Kidney epithelial cell (primary cell): Measurements from ENCODE around the gene IGF2BP1. TPM values are rescaled to one million over a fixed set of nuclear protein-coding genes. Genes with fewer than 3 reads are reported as not detected.

ENCODE experiments used
- DNase-seq: peaks from one replicate; pipeline ENCODE4 v3.0.0-alpha.2; 2010; ENCODE audit warnings: low read depth
- H3K27me3 ChIP-seq: 2 replicates; pipeline ENCODE4 v1.6.0; 2011; ENCODE audit warnings: low read length; ENCODE audit not compliant: control insufficient read depth, insufficient read depth
- H3K36me3 ChIP-seq: 2 replicates; pipeline ENCODE4 v1.5.1; 2011; ENCODE audit warnings: low read length; ENCODE audit not compliant: control insufficient read depth, insufficient read depth
- H3K4me3 ChIP-seq: 2 replicates; pipeline ENCODE4 v1.5.1; 2011; ENCODE audit warnings: low read depth, mild to moderate bottlenecking, control low read depth, low read length
- CTCF ChIP-seq: IDR thresholded peaks from 2 replicates; pipeline ENCODE4 v1.5.1; 2011; ENCODE audit warnings: mild to moderate bottlenecking, moderate library complexity, low read length, control low read depth, inconsistent platforms; ENCODE audit not compliant: insufficient read depth, poor library complexity, severe bottlenecking
- total RNA-seq: library from RNA; depleted of rRNA; stranded (reverse); fragments of >200 nt; gene quantifications from 2 replicates; pipeline ENCODE4 v1.2.3, GENCODE V29; 2015

Gene IGF2BP1
- total RNA-seq, 1 donor from 2014 or later: 10.2 TPM

DNA sequence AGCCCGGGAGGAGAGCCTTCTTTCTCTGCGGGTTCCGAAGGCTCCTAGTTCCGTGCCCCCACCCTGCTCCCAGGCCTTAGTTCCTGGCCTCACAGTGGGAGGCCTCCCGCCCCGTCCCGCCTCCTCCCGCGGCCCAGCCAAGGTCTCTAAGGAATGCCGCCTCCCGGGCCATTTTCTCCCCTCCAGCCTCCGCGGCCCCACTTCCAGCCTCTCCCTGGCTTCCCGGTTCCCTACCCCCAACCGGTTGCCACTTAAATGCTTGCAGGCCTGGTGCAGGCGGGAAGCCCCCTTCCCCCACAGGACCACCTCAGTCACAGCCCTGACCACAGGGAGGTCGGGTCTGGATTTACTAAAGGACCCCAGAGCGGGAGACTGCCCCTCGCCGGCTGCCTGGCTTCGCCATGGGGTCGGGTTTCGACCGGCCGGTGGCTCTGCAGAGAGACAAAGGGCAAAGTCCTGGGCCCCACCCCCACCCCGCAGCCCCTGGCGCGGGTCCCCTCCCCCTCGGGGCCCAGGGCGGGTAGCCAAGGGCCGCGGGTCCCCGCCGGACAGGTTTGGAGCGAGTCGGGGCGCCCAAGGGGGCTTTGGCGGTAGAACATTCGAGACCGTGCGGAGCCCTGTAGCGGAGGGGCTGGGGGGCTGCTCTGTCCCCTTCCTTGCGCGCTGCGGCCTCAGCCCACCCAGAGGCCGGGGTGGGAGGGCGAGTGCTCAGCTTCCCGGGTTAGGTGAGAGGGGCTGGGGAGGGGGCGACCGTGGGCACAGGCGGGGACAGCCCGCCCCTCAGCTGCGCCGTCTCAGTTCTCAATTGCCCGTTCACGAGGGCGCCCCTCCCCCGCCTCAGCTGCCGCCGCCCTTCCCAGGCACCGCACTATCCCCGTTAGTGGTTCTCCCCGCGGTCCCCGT is 16.4 kb downstream of the IGF2BP1 start:
- Histone ChIP-seq H3K36me3 (no peaks in the 10 kb centered on the region), H3K4me3 (peak overlapping the region; percentile 14), H3K27me3 (peaks cover 26% of the 10 kb centered on the region)
- no peak for TF ChIP-seq CTCF
- DNase-seq: no peak

DNA sequence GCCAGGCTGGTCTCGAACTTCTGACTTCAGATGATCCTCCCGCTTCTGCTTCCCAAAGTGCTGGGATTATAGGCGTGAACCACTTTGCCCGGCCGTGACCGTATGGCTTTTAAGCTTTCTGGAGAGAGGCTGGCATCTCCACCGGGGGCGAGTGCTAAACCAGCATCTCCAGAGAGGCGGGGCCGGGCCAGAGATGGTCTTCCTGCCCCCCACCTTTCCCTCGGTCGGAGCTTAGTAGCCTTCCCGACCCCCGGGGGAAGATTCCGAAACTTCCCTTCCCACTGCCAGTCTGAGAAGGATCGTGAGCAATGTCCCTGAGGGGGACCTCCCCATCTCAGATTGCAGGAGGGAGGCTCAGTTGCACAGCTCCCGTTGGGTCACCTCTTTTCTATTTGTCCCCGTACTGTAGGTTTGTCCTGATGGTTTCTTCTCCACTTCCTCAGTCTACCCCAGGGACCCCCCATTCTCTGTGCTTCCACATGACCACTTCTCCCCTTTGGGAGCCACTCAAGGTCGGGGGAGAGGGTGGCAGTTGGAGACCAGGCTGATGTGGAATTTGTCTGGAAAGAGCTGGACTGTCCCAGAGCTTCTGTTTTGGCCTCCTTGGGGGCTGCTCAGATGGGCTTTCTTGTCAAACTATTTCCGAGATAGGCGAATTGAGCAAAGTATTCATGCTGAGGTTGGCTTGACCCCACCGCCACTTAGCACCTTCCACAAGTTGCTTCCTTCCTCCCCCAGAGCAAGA is 18.2 kb downstream of the IGF2BP1 start:
- DNase-seq: no peak
- Histone ChIP-seq H3K27me3 (peaks cover 26% of the 10 kb centered on the region), H3K36me3 (no peaks in the 10 kb centered on the region), H3K4me3 (no peak overlapping the region)
- no peak for TF ChIP-seq CTCF

GRCh38 chr17:49015924-49016774 is 19.0 kb downstream of the IGF2BP1 start:
- no peak for TF ChIP-seq CTCF
- peaks cover 26% of the 10 kb centered on the region for H3K27me3 ChIP-seq
- DNase-seq: no peak

DNA sequence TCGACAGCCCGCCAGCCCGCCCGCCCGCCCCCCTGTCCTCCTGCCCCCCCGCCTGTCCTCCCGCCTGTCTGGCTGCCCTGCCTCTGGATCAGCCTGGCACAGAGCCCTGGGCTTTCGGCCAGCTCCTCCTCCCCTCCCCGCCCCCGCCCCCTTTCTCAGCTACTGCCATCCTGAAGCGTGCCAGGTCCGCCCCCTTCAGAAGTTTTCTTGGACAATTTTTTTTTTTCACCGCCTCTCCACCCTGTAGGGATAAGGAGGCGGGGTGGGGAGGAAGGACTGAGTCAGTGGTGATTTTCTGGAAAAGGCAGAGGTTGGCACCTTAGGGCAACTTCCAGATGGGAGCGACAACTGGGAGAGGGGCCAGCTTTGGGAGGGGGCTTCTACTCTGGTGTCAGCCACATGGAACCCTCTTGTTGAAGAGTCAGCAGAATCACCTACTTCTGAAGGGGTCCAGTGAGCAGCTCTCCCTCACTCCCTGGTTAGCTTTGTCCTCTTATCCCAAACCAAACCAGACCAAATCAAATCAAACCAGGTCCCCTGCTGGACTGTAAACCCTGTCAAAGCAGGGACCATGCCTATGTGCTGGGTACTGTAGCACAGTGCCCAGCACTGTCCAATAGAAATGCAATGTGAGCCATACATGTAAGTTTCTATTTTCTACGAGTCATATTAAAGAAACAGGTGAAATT is 19.7 kb downstream of the IGF2BP1 start:
- no peak for DNase-seq
- Histone ChIP-seq H3K4me3 (no peak overlapping the region), H3K36me3 (no peaks in the 10 kb centered on the region), H3K27me3 (peaks cover 26% of the 10 kb centered on the region)
- no peak for TF ChIP-seq CTCF

More at GRCh38 chr17:49015924-49016774, 19.0 kb downstream of the IGF2BP1 start:
- Histone ChIP-seq H3K36me3 (no peaks in the 10 kb centered on the region), H3K4me3 (no peak overlapping the region)

DNA sequence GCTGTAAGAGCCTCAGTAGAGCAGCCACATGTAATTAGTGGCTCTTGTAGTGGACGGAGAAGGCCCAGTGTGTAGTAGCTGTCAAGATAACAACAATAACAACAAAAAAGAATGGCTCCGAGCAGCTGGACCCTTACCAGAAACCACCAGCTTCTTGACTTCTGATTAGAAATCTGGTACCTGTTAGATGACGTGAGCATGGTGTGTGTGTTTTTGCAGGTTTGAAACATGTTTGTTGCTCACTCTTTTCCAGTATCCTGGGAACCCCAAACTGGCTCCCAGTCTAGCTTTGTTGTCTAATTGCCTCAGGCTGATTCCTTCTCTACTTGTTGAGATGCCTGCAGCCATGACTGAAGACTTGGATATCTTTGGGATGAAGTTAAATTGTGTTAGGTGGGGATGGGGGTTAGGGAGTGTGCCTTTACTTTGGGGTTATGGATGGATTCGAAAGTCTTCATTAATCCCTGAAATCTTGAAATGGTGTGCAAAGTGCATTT is 21.0 kb downstream of the IGF2BP1 start:
- Histone ChIP-seq H3K36me3 (no peaks in the 10 kb centered on the region), H3K27me3 (peaks cover 20% of the 10 kb centered on the region), H3K4me3 (no peak overlapping the region)
- TF ChIP-seq CTCF: no peak
- DNase-seq: no peak
